Keratinocyte (primary cell): ENCODE measurements around the gene FRMD4B. TPM values are rescaled to one million over a fixed set of nuclear protein-coding genes. Genes with fewer than 3 reads are reported as not detected.

Experiments
- DNase-seq: peaks from one replicate; pipeline ENCODE4 v3.0.0-alpha.2; 2011; ENCODE audit warnings: low read depth, missing footprints, low spot score
- FAIRE-seq: peaks from 2 replicates; lab custom pipeline; 2011; peaks lifted over from hg19 to GRCh38; lab: Jason Lieb, UNC
- H2AFZ ChIP-seq: 2 replicates; pipeline ENCODE4 v1.6.0; 2012; ENCODE audit warnings: low read length, control low read depth, inconsistent platforms; ENCODE audit not compliant: control insufficient read depth
- H3K27ac ChIP-seq: 2 replicates; pipeline ENCODE4 v1.5.1; 2011; ENCODE audit warnings: low read length; ENCODE audit not compliant: control insufficient read depth, insufficient read depth
- H3K27me3 ChIP-seq: 3 replicates; pipeline ENCODE4 v1.6.0; 2011; ENCODE audit warnings: low read length; ENCODE audit not compliant: control insufficient read depth, insufficient read depth; ENCODE audit errors: extremely low read depth
- H3K36me3 ChIP-seq, 2 experiments: 2 replicates in 1 of 2; 3 replicates in 1 of 2; pipeline ENCODE4 v1.5.1; 2011; ENCODE audit warnings: low read length in 2 of 2, mild to moderate bottlenecking in 1 of 2; ENCODE audit not compliant: control insufficient read depth in 2 of 2, insufficient read depth in 2 of 2; ENCODE audit errors: extremely low read depth in 1 of 2
- H3K4me1 ChIP-seq: 3 replicates; pipeline ENCODE4 v1.5.1; 2011; ENCODE audit warnings: low read length; ENCODE audit not compliant: control insufficient read depth, insufficient read depth; ENCODE audit errors: extremely low read depth
- H3K4me2 ChIP-seq: 3 replicates; pipeline ENCODE4 v1.6.0; 2011; ENCODE audit warnings: low read depth, low read length; ENCODE audit not compliant: control insufficient read depth, insufficient read depth; ENCODE audit errors: extremely low read depth
- H3K4me3 ChIP-seq, 3 experiments: fragments of 200-600 bp in 1 of 3; sonication (generic) in 1 of 3; 2 replicates in 2 of 3; 3 replicates in 1 of 3; pipeline ENCODE4 v1.5.1; 2011 to 2016; ENCODE audit warnings: low read length in 3 of 3, mild to moderate bottlenecking in 3 of 3, control low read depth in 2 of 3, inconsistent platforms in 1 of 3, low read depth in 1 of 3, mixed read lengths in 1 of 3, mixed run types in 1 of 3, moderate library complexity in 1 of 3; ENCODE audit not compliant: control insufficient read depth in 2 of 3, insufficient read depth in 2 of 3; ENCODE audit errors: extremely low read depth in 1 of 3
- H3K79me2 ChIP-seq: 2 replicates; pipeline ENCODE4 v1.6.0; 2012; ENCODE audit warnings: low read length; ENCODE audit not compliant: control insufficient read depth, insufficient read depth
- H3K9ac ChIP-seq: 3 replicates; pipeline ENCODE4 v1.6.0; 2011; ENCODE audit warnings: low read length; ENCODE audit not compliant: control insufficient read depth, insufficient read depth; ENCODE audit errors: extremely low read depth
- H3K9me1 ChIP-seq: 3 replicates; pipeline ENCODE4 v1.6.0; 2011; ENCODE audit warnings: low read length; ENCODE audit not compliant: control insufficient read depth, insufficient read depth; ENCODE audit errors: extremely low read depth
- H3K9me3 ChIP-seq: 2 replicates; pipeline ENCODE4 v1.5.1; 2012; ENCODE audit warnings: low read depth, low read length; ENCODE audit not compliant: control insufficient read depth
- H4K20me1 ChIP-seq: 3 replicates; pipeline ENCODE4 v1.6.0; 2011; ENCODE audit warnings: low read length; ENCODE audit not compliant: control insufficient read depth, insufficient read depth; ENCODE audit errors: extremely low read depth
- EZH2 ChIP-seq: IDR thresholded peaks from one replicate; pipeline ENCODE4 v1.6.1; 2012; ENCODE audit warnings: inconsistent platforms, mild to moderate bottlenecking, low read length, moderate library complexity
- dilution Hi-C: fragments of 300-500 bp; cut with MboI; formaldehyde crosslinking; loops from one replicate; pipeline ENCODE4 v1.7.0; 2020; ENCODE audit warnings: low sequenced_read_pairs; ENCODE audit not compliant: extremely low pct_ligation_motif_present
- polyA plus RNA-seq, 5 experiments: library from polyadenylated mRNA; depleted of rRNA in 3 of 5; stranded (reverse) in 3 of 5; stranded (forward) in 1 of 5; unstranded in 1 of 5; fragments of >200 nt; gene quantifications; 1 replicate in 1 of 5; 2 replicates in 3 of 5; 3 replicates in 1 of 5; pipeline versions ENCODE4 v1.2.1 to v1.2.3, GENCODE V29; 2011 to 2012; ENCODE audit warnings: missing spikeins in 2 of 5, low read depth in 1 of 5, low replicate concordance in 1 of 5
- TF ChIP-seq, protein P1 (sequence below), 3 experiments: IDR thresholded peaks in 1 of 3; conservative IDR thresholded peaks in 1 of 3; optimal IDR thresholded peaks in 1 of 3; 2 replicates in 2 of 3; 3 replicates in 1 of 3; pipeline versions ENCODE3 to v1.5.1; 2011; ENCODE audit warnings: low read length in 3 of 3, mild to moderate bottlenecking in 3 of 3, moderate library complexity in 2 of 3, control low read depth in 1 of 3, inconsistent platforms in 1 of 3; ENCODE audit not compliant: insufficient read depth in 2 of 3; ENCODE audit errors: extremely low read depth in 1 of 3

FRMD4B gene
- polyA plus RNA-seq, 1 donor (not counting 4 experiments of a cell fraction or from before 2014, with no cell fraction given) = 48.3 TPM

DNA sequence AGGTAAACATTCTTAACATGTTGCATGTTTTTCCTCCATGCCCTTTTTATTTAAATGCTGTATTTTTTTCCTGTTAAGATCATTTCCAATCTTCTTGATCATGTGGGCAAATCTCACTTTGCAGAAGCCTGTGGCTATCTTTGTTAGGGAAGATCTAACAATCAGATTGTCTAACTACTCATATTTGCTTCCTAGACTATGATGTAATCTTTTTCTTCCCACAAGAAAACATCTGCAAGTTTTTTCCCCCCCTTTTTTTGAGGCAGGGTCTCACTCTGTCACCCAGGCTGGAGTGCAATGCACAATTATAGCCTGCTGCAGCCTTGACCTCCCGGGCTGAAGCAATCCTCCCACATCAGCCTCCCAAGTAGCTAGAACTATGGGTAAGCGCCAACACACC is 248.5 kb downstream of the FRMD4B start:
- FAIRE-seq (no peak), DNase-seq (no peak)
- Histone ChIP-seq H3K9ac (no peak overlapping the region), H3K27ac (no peak overlapping the region), H3K9me3 (no peaks in the 10 kb centered on the region), H3K4me3 (no peak overlapping the region), H3K27me3 (peaks cover 4% of the 10 kb centered on the region), H3K79me2 (no peaks in the 10 kb centered on the region), H3K4me1 (no peaks in the 10 kb centered on the region), H3K4me2 (no peak overlapping the region), H4K20me1 (no peaks in the 10 kb centered on the region), H3K9me1 (no peaks in the 10 kb centered on the region), H2AFZ (no peak overlapping the region), H3K36me3 (no peaks in the 10 kb centered on the region)
- no peak for TF ChIP-seq EZH2
- TF ChIP-seq, protein P1, sequence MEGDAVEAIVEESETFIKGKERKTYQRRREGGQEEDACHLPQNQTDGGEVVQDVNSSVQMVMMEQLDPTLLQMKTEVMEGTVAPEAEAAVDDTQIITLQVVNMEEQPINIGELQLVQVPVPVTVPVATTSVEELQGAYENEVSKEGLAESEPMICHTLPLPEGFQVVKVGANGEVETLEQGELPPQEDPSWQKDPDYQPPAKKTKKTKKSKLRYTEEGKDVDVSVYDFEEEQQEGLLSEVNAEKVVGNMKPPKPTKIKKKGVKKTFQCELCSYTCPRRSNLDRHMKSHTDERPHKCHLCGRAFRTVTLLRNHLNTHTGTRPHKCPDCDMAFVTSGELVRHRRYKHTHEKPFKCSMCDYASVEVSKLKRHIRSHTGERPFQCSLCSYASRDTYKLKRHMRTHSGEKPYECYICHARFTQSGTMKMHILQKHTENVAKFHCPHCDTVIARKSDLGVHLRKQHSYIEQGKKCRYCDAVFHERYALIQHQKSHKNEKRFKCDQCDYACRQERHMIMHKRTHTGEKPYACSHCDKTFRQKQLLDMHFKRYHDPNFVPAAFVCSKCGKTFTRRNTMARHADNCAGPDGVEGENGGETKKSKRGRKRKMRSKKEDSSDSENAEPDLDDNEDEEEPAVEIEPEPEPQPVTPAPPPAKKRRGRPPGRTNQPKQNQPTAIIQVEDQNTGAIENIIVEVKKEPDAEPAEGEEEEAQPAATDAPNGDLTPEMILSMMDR (optimal IDR thresholded peaks at IDR 0.05 in 1 of 3, IDR thresholded peaks at IDR 0.05 in 1 of 3, conservative IDR thresholded peaks at IDR 0.05 in 1 of 3; ENCODE audit: extremely low read depth in 1 of 3, insufficient read depth in 2 of 3, low read length in 3 of 3) = no peak
- dilution Hi-C loops = no loop called here

DNA sequence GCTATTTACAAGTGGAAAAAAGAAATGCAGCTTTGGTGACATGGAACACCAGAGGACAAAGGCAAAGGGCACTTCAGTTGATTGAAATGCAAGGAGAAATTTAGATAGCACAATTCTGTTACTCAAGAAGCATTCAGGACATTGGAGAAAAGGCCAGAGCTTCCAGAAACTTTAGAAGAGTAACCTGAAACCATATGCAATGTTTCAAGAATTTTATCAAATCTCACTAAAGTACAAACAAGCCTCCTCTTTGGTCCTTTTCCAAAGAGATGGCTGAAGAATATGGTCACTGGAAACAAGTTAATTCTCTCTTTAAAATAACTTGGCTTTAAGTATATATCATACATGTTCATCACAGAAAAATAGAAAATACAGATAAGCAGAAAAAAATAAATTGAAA is 248.9 kb downstream of the FRMD4B start:
- DNase-seq = no peak

More for the DNA sequence above, 248.9 kb downstream of the FRMD4B start:
- Histone ChIP-seq H3K4me1 (no peaks in the 10 kb centered on the region), H3K4me2 (no peak overlapping the region), H3K9me3 (no peaks in the 10 kb centered on the region), H3K4me3 (no peak overlapping the region), H3K36me3 (no peaks in the 10 kb centered on the region), H3K79me2 (no peaks in the 10 kb centered on the region), H3K27ac (no peak overlapping the region), H3K27me3 (peaks cover 4% of the 10 kb centered on the region), H4K20me1 (no peaks in the 10 kb centered on the region), H3K9me1 (no peaks in the 10 kb centered on the region), H2AFZ (no peak overlapping the region), H3K9ac (no peak overlapping the region)
- no peak for TF ChIP-seq EZH2
- TF ChIP-seq, protein P1 (optimal IDR thresholded peaks at IDR 0.05 in 1 of 3, IDR thresholded peaks at IDR 0.05 in 1 of 3, conservative IDR thresholded peaks at IDR 0.05 in 1 of 3; ENCODE audit: extremely low read depth in 1 of 3, insufficient read depth in 2 of 3, low read length in 3 of 3) = no peak
- dilution Hi-C loops = no loop called here
- no peak for FAIRE-seq
